H54 (cell line): ENCODE measurements around the gene LRRC14B.
A peak's percentile ranks its signal among the peaks of the same experiment; 100 is the strongest.
"Not testable (repeated sequence)": the region's sequence is repeated elsewhere in the genome, so short reads cannot be mapped to it uniquely, and the experiment has no call there.

Experiments
- DNase-seq: peaks from one replicate; pipeline ENCODE4 v3.0.0; 2011; ENCODE audit warnings: low spot score, mixed read lengths; ENCODE audit not compliant: insufficient read length
- FAIRE-seq: peaks from 3 replicates; lab custom pipeline; 2011; peaks lifted over from hg19 to GRCh38; lab: Jason Lieb, UNC
- POLR2A ChIP-seq: IDR thresholded peaks from 2 replicates; pipeline ENCODE4 v1.6.1; 2011; ENCODE audit warnings: low read depth, mild to moderate bottlenecking, low read length

The LRRC14B gene

GRCh38 chr5:163841-164240, 27.5 kb upstream of the LRRC14B start:
- no peak for TF ChIP-seq POLR2A
- DNase-seq (no peak), FAIRE-seq (no peak)

DNA sequence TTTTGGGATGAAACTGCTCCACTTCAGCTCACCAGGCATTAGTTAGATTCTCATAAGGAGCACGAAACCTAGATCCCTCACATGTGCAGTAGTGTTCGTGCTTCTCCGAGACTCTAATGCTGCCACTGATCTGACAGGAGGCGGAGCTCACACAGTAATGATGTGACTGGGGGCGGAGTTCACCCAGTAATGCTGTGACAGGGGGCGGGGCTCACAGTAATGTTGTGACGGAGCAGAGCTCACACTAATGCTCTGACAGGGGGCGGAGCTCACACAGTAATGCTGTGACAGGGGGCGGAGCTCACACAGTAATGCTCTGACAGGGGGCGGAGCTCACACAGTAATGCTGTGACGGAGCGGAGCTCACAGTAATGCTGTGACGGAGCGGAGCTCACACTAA, 27.1 kb upstream of the LRRC14B start:
- TF ChIP-seq POLR2A = no peak
- DNase-seq (no peak), FAIRE-seq (no peak)

DNA sequence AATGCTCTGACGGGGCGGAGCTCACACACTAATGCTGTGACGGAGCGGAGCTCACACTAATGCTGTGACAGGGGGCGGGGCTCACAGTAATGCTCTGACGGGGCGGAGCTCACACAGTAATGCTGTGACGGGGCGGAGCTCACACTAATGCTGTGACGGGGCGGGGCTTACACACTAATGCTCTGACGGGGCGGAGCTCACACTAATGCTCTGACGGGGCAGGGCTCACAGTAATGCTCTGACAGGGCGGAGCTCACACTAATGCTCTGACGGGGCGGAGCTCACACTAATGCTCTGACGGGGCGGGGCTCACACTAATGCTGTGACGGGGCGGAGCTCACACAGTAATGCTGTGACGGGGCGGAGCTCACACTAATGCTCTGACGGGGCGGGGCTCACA, 26.5 kb upstream of the LRRC14B start:
- FAIRE-seq, DNase-seq: not testable (repeated sequence)

DNA sequence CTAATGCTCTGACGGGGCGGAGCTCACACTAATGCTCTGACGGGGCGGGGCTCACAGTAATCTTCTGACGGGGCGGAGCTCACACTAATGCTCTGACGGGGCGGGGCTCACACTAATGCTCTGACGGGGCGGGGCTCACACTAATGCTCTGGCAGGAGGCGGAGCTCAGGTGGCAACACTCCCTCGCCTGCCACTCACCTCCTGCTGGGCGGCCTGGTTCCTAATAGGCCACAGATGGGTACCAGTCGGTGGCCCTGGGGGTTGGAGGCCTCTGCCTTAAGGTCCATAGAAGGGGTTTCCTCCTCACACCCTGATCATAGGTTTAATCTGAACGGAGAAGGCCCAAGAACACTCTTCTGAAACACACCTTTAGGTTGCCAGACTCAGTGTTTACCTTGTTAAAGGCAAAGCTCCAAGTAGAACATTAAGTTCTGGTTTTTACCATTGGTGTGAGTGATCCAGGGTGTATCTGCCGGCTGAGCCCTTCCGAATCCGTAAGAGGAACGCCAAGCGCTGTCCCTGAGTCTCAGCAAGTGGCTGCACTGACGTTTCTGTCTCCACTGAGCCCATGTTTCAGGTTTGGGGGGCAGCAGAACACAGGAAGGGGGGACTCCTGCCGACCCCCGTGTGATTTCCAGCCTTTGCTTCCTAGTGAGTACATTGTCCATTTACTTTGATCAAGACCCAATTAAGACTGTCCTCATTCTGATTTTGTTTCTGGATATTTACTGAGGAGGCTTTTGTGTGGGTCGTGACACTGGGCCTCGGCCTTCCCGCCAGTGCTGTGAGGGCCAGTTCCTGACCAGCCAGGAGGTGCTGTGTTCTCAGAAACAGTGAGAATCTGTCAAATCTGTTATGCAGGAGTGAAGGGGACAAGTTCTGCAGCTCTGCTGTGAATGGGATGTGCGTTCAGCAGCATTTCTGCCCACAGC, 24.6 kb upstream of the LRRC14B start:
- no peak for TF ChIP-seq POLR2A
- DNase-seq (no peak), FAIRE-seq (no peak)

GRCh38 chr5:167511-167910, 23.8 kb upstream of the LRRC14B start:
- DNase-seq (no peak), FAIRE-seq (no peak)
- TF ChIP-seq POLR2A = no peak

GRCh38 chr5:167982-168660, 23.2 kb upstream of the LRRC14B start:
- no peak for TF ChIP-seq POLR2A
- FAIRE-seq = peak; percentile 50
- peak; percentile 91 for DNase-seq

DNA sequence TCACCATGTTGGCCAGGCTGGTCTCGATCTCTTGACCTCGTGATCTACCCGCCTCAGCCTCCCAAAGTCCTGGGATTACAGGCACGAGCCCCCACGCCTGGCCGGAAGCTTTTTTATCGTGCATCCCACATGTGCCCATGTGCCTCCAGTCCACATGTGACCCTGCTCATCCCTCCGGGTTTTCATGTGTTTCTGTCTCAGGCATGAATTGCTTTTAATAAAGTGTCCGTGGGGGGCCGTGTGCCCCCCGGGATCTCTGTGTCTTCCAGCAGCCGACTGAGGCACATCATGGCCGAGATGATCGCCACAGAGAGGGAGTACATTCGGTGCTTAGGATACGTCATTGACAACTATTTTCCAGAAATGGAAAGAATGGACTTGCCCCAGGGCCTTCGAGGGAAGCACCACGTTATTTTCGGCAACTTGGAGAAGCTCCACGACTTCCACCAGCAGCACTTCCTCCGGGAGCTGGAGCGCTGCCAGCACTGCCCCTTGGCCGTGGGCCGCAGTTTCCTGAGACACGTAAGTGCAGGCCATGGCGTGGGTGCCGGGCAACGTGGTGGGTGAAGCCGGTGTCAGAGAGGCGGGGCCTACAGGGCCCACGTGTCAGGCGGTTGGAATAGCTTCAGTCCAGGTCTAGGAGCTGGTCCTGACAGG, 22.1 kb upstream of the LRRC14B start:
- TF ChIP-seq POLR2A = no peak
- no peak for DNase-seq
- no peak for FAIRE-seq

- FAIRE-seq (no peak), DNase-seq (no peak)
- no peak for TF ChIP-seq POLR2A
Observed at GRCh38 chr5:169728-170094, 21.6 kb upstream of the LRRC14B start.

DNA sequence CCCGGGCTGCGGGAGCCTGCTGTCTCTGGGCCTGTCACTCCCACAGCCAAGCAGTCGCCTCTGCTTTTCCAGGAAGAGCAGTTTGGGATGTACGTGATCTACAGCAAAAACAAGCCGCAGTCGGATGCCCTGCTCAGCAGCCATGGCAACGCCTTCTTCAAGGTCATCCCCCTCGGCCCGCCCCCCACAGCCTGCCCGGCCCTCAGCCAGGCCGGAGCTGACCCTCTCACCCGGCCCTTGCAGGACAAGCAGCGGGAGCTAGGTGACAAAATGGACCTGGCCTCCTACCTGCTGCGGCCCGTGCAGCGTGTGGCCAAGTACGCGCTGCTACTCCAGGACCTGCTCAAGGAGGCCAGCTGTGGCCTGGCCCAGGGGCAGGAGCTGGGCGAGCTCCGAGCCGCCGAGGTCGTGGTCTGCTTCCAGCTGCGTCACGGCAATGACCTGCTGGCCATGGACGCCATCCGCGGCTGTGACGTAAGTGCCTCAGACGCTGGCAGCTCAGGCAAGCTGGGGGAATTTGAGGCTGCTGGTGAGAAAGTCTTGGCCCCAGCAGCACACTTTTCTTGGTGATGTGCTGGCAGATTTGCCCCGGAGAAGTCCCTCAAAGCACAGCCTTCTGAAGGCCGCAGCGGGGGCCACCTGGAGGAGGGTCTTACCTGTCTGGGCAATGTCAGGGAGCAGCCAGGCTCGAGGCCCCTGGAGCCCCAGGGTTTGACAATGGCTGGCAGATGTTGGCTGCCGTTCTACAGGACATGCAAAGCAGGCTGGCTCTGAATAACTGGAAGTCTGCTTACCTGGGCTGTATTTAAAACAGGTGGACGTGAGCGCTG, 20.1 kb upstream of the LRRC14B start:
- TF ChIP-seq POLR2A = no peak
- DNase-seq (no peak), FAIRE-seq (no peak)

DNA sequence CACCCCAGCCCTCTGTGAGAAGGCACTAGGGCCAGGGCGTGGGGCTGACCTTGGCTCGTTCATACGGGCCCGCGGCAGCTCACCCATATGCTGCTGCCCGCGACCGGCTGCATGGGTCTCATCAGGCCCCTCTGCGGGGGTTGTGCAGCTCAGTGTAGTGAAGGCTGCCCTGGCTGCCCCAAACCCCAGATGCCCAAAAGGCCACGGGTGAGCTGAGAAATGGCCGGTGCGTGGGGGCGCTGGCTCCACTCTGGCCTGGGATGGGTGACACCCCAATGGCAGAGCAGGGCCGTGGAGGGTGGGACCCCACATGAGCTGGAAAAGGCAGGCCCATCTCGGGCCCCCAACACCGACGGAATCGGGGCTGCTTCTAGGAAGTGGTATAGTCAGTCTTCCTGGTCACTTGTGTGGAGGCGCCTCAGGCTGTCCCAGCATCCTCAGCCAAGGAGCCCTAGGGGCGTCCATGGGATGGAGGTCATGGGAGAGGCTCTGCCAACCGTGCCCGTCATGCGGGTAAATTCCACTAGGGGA, 19.4 kb upstream of the LRRC14B start:
- FAIRE-seq (no peak), DNase-seq (no peak)
- no peak for TF ChIP-seq POLR2A

- no peak for TF ChIP-seq POLR2A
- FAIRE-seq = no peak
- DNase-seq = no peak
Observed at GRCh38 chr5:172421-172820, 18.9 kb upstream of the LRRC14B start.

GRCh38 chr5:172841-173251, 18.4 kb upstream of the LRRC14B start:
- DNase-seq = no peak
- no peak for FAIRE-seq
- TF ChIP-seq POLR2A = no peak
